GM21515 (cell line): ENCODE measurements around the gene PFKFB4.
"Not testable (repeated sequence)": the region's sequence is repeated elsewhere in the genome, so short reads cannot be mapped to it uniquely, and the experiment has no call there.

Experiments used
- ATAC-seq: cut with Tn5 transposase; IDR thresholded peaks from one replicate; pipeline ENCODE4 v1.9.1; 2021; ENCODE audit not compliant: unreplicated experiment

Gene PFKFB4

GRCh38 chr3:48561045-48561736 lies 4.6 kb upstream of the PFKFB4 start:
- ATAC-seq: no peak

- ATAC-seq: no peak
These were observed 4.0 kb upstream of the PFKFB4 start for GRCh38 chr3:48560648-48561018.

- ATAC-seq: no peak
These were observed 2.0 kb upstream of the PFKFB4 start for GRCh38 chr3:48558493-48559134.

- no peak for ATAC-seq
These were observed 431 bp downstream of the PFKFB4 start for GRCh38 chr3:48555949-48556795.

GRCh38 chr3:48555231-48555948 lies 1.2 kb downstream of the PFKFB4 start:
- no peak for ATAC-seq

- ATAC-seq: no peak
These were observed 2.4 kb downstream of the PFKFB4 start for GRCh38 chr3:48553886-48554845.

GRCh38 chr3:48553361-48553760 lies 3.2 kb downstream of the PFKFB4 start:
- ATAC-seq: no peak

- ATAC-seq: no peak
These were observed 4.3 kb downstream of the PFKFB4 start for GRCh38 chr3:48552111-48552951.

- ATAC-seq: not testable (repeated sequence)
These were observed 5.0 kb downstream of the PFKFB4 start for GRCh38 chr3:48551651-48552050.

GRCh38 chr3:48548729-48549705 lies 7.6 kb downstream of the PFKFB4 start:
- ATAC-seq: peak; percentile 58

GRCh38 chr3:48548126-48548525 lies 8.5 kb downstream of the PFKFB4 start:
- no peak for ATAC-seq

GRCh38 chr3:48546203-48546829 lies 10.3 kb downstream of the PFKFB4 start:
- no peak for ATAC-seq

- no peak for ATAC-seq
These were observed 12.5 kb downstream of the PFKFB4 start for GRCh38 chr3:48544141-48544540.

GRCh38 chr3:48543271-48543866 lies 13.2 kb downstream of the PFKFB4 start:
- no peak for ATAC-seq

- no peak for ATAC-seq
These were observed 18.2 kb downstream of the PFKFB4 start for GRCh38 chr3:48538451-48538850.

- ATAC-seq: no peak
These were observed 19.8 kb downstream of the PFKFB4 start for GRCh38 chr3:48536785-48537184.

- ATAC-seq: no peak
These were observed 20.5 kb downstream of the PFKFB4 start for GRCh38 chr3:48536116-48536515.
